H54 (cell line): ENCODE data around the gene FBXW2.

ENCODE experiments used
- DNase-seq: peaks from one replicate; pipeline ENCODE4 v3.0.0; 2011; ENCODE audit warnings: low spot score, mixed read lengths; ENCODE audit not compliant: insufficient read length
- FAIRE-seq: peaks from 3 replicates; lab custom pipeline; 2011; peaks lifted over from hg19 to GRCh38; lab: Jason Lieb, UNC
- POLR2A ChIP-seq: IDR thresholded peaks from 2 replicates; pipeline ENCODE4 v1.6.1; 2011; ENCODE audit warnings: low read depth, mild to moderate bottlenecking, low read length

The FBXW2 gene

DNA sequence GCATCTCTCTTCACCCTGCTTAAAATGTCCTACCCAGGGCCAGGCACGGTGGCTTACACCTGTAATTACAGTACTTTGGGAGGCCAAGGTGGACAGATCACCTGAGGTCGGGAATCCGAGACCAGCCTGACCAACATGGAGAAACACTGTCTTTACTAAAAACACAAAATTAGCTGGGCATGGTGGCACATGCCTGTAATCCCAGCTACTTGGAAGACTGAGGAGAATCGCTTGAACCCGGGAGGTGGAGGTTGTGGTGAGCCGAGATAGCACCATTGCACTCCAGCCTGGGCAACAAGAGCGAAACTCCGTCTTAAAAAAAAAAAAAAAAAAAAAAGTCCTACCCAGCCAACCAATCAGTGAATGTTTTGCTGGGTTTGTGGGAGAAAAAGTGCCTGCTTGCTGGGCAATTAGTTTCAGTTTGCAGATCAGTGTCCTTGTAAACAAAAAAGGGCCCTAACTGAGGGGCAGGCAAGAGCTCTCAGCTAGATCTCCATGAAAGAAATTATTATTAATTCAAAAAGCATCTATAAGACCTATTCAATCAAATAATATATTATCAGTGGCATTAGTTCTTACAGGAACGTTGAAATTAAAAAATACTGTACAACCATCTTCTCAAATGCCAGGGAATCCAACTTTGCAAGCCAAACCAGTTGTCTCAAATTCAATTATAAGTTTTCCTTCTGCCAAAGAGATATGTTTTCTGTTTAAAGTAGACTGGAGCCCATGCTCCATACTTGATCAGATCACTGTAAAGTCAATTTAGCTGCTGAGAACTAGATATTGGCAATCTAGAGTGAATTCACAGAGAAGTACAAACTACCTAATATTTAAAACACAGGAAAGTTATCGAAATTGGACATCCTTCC lies 82.9 kb downstream of the FBXW2 start:
- DNase-seq (peak; percentile 93), FAIRE-seq (peak; percentile 89)
- no peak for TF ChIP-seq POLR2A

DNA sequence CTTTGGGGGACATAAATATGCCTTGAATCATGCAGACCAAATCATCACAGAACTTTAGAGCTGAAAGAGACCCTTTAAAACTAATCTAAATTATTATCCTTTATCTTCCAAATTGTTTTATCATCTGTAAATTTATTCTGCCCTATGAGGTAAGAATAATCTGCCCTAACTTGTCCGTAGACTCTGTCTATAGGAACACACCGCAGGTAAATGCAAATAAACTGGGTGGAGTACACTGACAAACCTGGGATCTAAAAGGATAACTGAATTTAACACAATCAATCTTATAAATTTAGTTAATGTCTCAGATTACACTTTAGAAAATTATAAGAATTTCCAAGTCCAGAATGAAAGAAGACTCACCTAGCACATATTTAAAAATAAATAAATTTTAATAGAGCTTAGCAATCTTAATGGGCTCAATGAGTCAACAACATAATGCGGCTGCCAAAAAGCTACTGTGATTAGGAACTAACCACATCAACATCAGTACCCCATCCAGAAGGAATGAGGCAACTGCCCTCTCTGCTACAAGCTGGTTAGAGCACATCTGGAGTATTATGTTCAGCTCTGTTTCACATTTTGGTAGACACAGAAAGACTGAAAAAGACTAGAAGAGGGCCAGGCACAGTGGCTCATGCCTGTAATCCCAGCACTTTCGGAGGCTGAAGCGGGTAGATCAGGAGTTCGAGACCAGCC lies 84.5 kb downstream of the FBXW2 start:
- peak; percentile 90 for FAIRE-seq
- TF ChIP-seq POLR2A: no peak
- no peak for DNase-seq

DNA sequence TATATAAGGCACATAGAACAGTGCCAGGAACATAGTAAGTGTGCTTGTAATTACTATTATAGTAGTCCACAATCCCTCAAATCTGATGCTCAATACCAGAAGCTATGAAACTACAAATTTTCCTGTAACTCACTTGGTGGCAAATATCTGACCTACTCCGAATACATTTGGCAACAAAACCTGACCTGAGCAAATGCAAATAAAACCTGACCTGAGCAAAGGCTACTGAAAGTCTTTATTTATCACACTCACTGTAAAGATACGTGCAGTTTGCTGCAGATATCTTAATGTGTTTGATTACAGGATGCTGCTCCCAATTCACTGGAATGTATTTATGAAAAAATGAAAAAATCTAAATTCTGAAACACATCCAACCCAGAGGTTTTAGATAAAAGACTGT lies 86.0 kb downstream of the FBXW2 start:
- TF ChIP-seq POLR2A: no peak
- FAIRE-seq (peak; percentile 84), DNase-seq (no peak)
